HEK293T (cell line): ENCODE data around the gene HBB.

ENCODE experiments used
- CTCF ChIA-PET: fragments of 350-600 bp; formaldehyde crosslinking; extraction: SDS; loops from one replicate; lab custom pipeline; 2021; ENCODE audit warnings: antibody characterized with exemption, inconsistent platforms; lab: Yijun Ruan, JAX
- POLR2A ChIA-PET: fragments of 350-600 bp; formaldehyde crosslinking; extraction: SDS; loops from one replicate; lab custom pipeline; 2020; ENCODE audit warnings: antibody characterized with exemption, inconsistent platforms; lab: Yijun Ruan, JAX
- DNase-seq: peaks from one replicate; pipeline ENCODE4 v3.0.0; 2012; ENCODE audit warnings: mixed read lengths; ENCODE audit errors: extremely low spot score
- ARNT ChIP-seq: fragments of 450-650 bp; IDR thresholded peaks from 2 replicates; pipeline ENCODE4 v1.6.1; 2017; ENCODE audit warnings: mild to moderate bottlenecking
- BHLHE40 ChIP-seq: fragments of 450-650 bp; IDR thresholded peaks from 2 replicates; pipeline ENCODE4 v1.6.1; 2016; ENCODE audit warnings: mild to moderate bottlenecking, moderate library complexity, borderline replicate concordance
- CTBP1 ChIP-seq: fragments of 450-650 bp; IDR thresholded peaks from 2 replicates; pipeline ENCODE4 v1.6.1; 2016; ENCODE audit warnings: borderline replicate concordance
- ELF4 ChIP-seq: fragments of 450-650 bp; IDR thresholded peaks from 2 replicates; pipeline ENCODE4 v1.6.1; 2017; ENCODE audit warnings: antibody characterized with exemption
- FOXA1 ChIP-seq: fragments of 450-650 bp; IDR thresholded peaks from 2 replicates; pipeline ENCODE4 v1.6.1; 2016; ENCODE audit warnings: mild to moderate bottlenecking
- FOXK2 ChIP-seq: fragments of 450-650 bp; IDR thresholded peaks from 2 replicates; pipeline ENCODE4 v1.6.1; 2016; ENCODE audit warnings: mild to moderate bottlenecking
- FOXM1 ChIP-seq: fragments of 450-650 bp; IDR thresholded peaks from 2 replicates; pipeline ENCODE4 v1.6.1; 2017; ENCODE audit warnings: mild to moderate bottlenecking, borderline replicate concordance
- HDGF ChIP-seq: fragments of 450-650 bp; IDR thresholded peaks from 2 replicates; pipeline ENCODE4 v1.6.1; 2017; ENCODE audit warnings: antibody characterized with exemption, borderline replicate concordance
- L3MBTL2 ChIP-seq: fragments of 450-650 bp; conservative IDR thresholded peaks from 2 replicates; pipeline ENCODE4 v1.6.1; 2016; ENCODE audit warnings: mild to moderate bottlenecking
- LEF1 ChIP-seq: fragments of 450-650 bp; IDR thresholded peaks from 2 replicates; pipeline ENCODE4 v1.6.1; 2017; ENCODE audit warnings: mild to moderate bottlenecking, borderline replicate concordance
- NFRKB ChIP-seq: fragments of 450-650 bp; IDR thresholded peaks from 2 replicates; pipeline ENCODE4 v1.6.1; 2016; ENCODE audit warnings: mild to moderate bottlenecking, moderate library complexity
- SP1 ChIP-seq: fragments of 450-650 bp; IDR thresholded peaks from 2 replicates; pipeline ENCODE4 v1.6.1; 2017
- SUZ12 ChIP-seq: fragments of 450-650 bp; IDR thresholded peaks from 2 replicates; pipeline ENCODE4 v1.6.1; 2016; ENCODE audit warnings: mild to moderate bottlenecking
- TARDBP ChIP-seq: fragments of 450-650 bp; IDR thresholded peaks from 2 replicates; pipeline ENCODE4 v1.6.1; 2016
- ZNF384 ChIP-seq: fragments of 450-650 bp; IDR thresholded peaks from 2 replicates; pipeline ENCODE4 v1.6.1; 2016
- TF ChIP-seq, protein P1 (sequence below): fragments of 450-650 bp; IDR thresholded peaks from 2 replicates; pipeline ENCODE4 v1.6.1; 2016

The HBB gene

DNA sequence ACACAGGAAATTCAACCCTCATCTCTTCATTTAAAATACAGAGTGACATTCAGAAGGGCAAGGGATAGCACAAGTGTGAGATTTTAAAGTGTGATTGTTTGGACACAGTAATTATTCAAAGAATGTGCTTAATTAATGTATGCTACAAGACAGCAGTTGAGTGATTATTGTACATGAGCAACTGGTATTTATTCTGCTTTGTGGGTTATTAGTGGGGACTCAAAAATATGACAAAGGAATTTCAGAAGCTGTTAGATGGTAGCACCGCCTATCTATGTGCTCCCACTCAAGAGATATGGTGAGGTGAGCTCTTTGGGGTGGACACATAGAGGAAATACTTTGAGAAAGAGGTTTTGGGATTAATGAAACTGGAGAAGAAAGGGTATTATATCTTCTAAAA, 13.2 kb upstream of the HBB start:
- POLR2A ChIA-PET, result no interaction called here
- TF ChIP-seq SUZ12, result no peak
- no peak for TF ChIP-seq LEF1
- no peak for TF ChIP-seq FOXK2
- no peak for DNase-seq
- CTCF ChIA-PET, result no interaction called here

DNA sequence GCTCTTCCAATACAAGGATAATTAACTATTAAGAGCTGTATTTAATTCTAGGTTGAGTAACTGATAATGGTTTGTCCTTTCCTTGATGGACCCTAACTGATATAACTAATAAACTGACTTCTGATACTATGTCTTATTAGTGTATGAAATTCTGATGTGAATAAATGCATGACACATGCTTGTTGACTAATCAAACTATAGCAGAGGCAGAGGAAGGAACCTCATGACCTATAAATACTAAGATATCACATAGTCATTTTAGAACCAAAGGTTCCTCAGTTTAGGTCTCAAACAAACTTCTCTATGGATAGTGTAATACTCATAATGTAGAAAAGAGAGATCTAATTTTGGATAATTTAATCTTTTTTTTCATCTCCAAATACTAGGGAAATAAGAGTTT, 12.2 kb upstream of the HBB start:
- ChIA-PET CTCF (no interaction called here), POLR2A (no interaction called here)
- DNase-seq, result no peak
- TF ChIP-seq ELF4 (no peak), ARNT (no peak), CTBP1 (no peak), L3MBTL2 (no peak), ZNF384 (no peak), FOXK2 (no peak), SUZ12 (no peak), FOXA1 (no peak)
- TF ChIP-seq, protein P1, sequence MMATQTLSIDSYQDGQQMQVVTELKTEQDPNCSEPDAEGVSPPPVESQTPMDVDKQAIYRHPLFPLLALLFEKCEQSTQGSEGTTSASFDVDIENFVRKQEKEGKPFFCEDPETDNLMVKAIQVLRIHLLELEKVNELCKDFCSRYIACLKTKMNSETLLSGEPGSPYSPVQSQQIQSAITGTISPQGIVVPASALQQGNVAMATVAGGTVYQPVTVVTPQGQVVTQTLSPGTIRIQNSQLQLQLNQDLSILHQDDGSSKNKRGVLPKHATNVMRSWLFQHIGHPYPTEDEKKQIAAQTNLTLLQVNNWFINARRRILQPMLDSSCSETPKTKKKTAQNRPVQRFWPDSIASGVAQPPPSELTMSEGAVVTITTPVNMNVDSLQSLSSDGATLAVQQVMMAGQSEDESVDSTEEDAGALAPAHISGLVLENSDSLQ, result no peak

DNA sequence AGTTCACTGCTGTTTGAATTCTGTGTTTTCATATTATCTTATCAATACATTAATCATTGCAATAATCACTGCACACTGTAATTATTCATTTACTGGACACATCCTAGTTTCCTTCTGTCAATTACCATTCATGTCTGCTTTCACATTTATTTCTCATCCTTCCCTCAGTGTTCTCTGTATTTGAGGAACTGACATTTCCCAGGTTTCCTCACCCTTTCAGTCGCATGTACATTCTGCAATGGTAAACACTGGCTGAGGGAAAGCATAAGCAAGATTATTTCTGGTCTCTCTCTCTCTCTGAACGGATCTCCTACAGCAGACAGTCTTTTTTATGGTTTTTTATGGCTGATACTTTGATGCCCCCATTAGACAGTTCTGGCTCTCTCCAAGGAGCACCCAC, 11.6 kb upstream of the HBB start:
- ChIA-PET CTCF (no interaction called here), POLR2A (no interaction called here)
- TF ChIP-seq NFRKB (no peak), L3MBTL2 (no peak), HDGF (no peak), ARNT (no peak), SUZ12 (no peak), FOXA1 (no peak), ELF4 (no peak), CTBP1 (no peak), TARDBP (no peak)
- no peak for DNase-seq

DNA sequence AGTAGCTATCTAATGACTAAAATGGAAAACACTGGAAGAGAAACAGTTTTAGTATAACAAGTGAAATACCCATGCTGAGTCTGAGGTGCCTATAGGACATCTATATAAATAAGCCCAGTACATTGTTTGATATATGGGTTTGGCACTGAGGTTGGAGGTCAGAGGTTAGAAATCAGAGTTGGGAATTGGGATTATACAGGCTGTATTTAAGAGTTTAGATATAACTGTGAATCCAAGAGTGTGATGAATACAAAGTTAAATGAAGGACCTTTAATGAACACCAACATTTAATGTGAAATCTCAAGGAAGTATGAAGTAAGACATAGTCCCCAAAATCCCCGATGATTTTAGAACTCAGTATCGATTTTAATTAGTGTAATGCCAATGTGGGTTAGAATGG, 10.5 kb upstream of the HBB start:
- POLR2A ChIA-PET, result no interaction called here
- CTCF ChIA-PET, result no interaction called here
- TF ChIP-seq FOXM1 (no peak), LEF1 (no peak), BHLHE40 (no peak), FOXK2 (no peak), ELF4 (no peak), ZNF384 (no peak), HDGF (no peak), FOXA1 (no peak), CTBP1 (no peak), ARNT (no peak), L3MBTL2 (no peak), SUZ12 (no peak), TARDBP (no peak), SP1 (no peak)
- TF ChIP-seq, protein P1, result no peak
- DNase-seq, result no peak

DNA sequence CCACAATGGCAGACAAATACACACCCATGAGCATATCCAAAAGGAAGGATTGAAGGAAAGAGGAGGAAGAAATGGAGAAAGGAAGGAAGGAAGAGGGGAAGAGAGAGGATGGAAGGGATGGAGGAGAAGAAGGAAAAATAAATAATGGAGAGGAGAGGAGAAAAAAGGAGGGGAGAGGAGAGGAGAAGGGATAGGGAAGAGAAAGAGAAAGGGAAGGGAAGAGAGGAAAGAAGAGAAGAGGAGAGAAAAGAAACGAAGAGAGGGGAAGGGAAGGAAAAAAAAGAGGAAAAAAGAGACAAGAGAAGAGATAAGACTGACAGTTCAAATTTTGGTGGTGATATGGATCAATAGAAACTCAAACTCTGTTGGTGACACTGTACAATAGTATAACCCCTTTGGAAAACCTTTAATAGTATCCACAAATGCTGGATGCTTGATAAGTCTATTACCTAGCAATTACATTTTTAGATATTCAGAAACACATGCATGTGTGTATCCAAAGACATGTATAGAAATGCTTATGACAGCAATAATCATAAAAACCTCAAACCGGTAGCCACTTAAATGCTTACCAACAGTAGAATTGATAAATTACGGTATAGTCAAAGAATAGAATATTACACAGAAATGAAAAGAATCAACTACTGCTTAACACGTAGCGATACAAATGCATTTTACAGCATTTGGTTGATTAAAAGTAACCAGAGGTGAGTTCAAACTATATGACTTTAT, 8.7 kb upstream of the HBB start:
- DNase-seq, result no peak
- TF ChIP-seq ARNT (no peak), FOXA1 (no peak), FOXK2 (no peak), FOXM1 (no peak), L3MBTL2 (no peak), SP1 (no peak), ZNF384 (no peak), HDGF (no peak), NFRKB (no peak), CTBP1 (no peak)
- TF ChIP-seq, protein P1, result no peak
- POLR2A ChIA-PET, result no interaction called here
- CTCF ChIA-PET, result no interaction called here

DNA sequence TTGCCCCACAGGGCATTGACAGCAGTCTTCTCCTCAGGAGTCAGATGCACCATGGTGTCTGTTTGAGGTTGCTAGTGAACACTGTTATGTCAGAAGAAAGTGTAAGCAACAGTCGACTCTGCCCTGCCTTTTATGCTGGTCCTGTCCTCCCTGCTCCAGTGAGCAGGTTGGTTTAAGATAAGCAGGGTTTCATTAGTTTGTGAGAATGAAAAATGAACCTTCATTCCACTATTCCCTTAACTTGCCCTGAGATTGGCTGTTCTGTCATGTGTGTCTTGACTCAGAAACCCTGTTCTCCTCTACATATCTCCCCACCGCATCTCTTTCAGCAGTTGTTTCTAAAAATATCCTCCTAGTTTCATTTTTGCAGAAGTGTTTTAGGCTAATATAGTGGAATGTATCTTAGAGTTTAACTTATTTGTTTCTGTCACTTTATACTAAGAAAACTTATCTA, 7.5 kb upstream of the HBB start, which contains the start of gene HBD:
TSS of gene HBD (minus strand) at position 103 of the 454 bp plus-strand sequence. CDS start at position 53, 50 bp downstream.
- no peak for DNase-seq
- ChIA-PET POLR2A (no interaction called here), CTCF (no interaction called here)
- TF ChIP-seq CTBP1 (no peak), L3MBTL2 (no peak), ELF4 (no peak), FOXK2 (no peak), SUZ12 (no peak), TARDBP (no peak)

DNA sequence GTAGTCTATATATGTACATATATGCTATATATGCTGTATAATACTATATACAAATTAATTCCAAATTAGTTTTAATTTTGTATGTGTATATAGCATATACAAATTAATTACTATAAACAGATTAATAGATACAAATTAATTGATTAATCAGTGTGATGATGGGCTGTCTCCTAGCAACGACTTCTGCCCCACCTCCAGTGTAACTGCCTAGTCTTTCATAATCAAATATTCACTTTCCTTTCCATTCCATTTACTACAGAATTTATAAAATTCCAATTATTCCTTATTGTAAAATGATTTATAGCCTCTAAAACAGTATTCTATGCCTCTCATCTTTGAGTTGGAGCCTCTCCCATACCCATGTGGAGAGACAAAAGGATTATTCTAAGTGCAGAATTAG, 6.4 kb upstream of the HBB start:
- DNase-seq, result no peak
- ChIA-PET CTCF (no interaction called here), POLR2A (no interaction called here)
- TF ChIP-seq BHLHE40 (no peak), SUZ12 (no peak), LEF1 (no peak), TARDBP (no peak), CTBP1 (no peak), NFRKB (no peak), FOXA1 (no peak), HDGF (no peak), FOXK2 (no peak), ZNF384 (no peak), L3MBTL2 (no peak), FOXM1 (no peak), ARNT (no peak), ELF4 (no peak), SP1 (no peak)
- TF ChIP-seq, protein P1, result no peak
